GM23338 (cell line): ENCODE measurements around the gene TRIM14. TPM values are rescaled to one million over a fixed set of nuclear protein-coding genes. Genes with fewer than 3 reads are reported as not detected.
A peak's percentile ranks its signal among the peaks of the same experiment; 100 is the strongest.

Source experiments
- ATAC-seq: fragments of 200-7000 bp; cut with Tn5 transposase; 3 replicates; pipeline ENCODE4 v1.9.1; 2020
- DNase-seq: peaks from one replicate; pipeline ENCODE4 v3.0.0-alpha.2; 2015; ENCODE audit warnings: low spot score
- H2AFZ ChIP-seq: fragments of 200-600 bp; sonication (generic); 2 replicates; pipeline ENCODE4 v1.8.0; 2016; ENCODE audit warnings: antibody characterized with exemption, mild to moderate bottlenecking, moderate library complexity
- H3F3A ChIP-seq: fragments of 200-600 bp; sonication (generic); replicated peaks from 2 replicates; pipeline ENCODE4 v1.8.0; 2017; ENCODE audit warnings: antibody characterized with exemption, mixed run types, low read depth
- H3K27ac ChIP-seq: fragments of 200-600 bp; sonication (generic); 2 replicates; pipeline ENCODE4 v1.6.1; 2016; ENCODE audit warnings: low read depth
- H3K27me3 ChIP-seq: fragments of 200-600 bp; sonication (generic); 2 replicates; pipeline ENCODE4 v1.8.0; 2016; ENCODE audit warnings: mild to moderate bottlenecking, mixed run types, moderate library complexity; ENCODE audit not compliant: insufficient read depth
- H3K36me3 ChIP-seq: fragments of 200-600 bp; sonication (generic); 2 replicates; pipeline ENCODE4 v1.8.0; 2016; ENCODE audit warnings: mild to moderate bottlenecking; ENCODE audit not compliant: insufficient read depth
- H3K4me1 ChIP-seq: fragments of 200-600 bp; sonication (generic); 2 replicates; pipeline ENCODE4 v1.8.0; 2016; ENCODE audit warnings: mild to moderate bottlenecking, moderate library complexity; ENCODE audit not compliant: insufficient read depth
- H3K4me2 ChIP-seq: fragments of 200-600 bp; sonication (generic); 2 replicates; pipeline ENCODE4 v1.7.1; 2017; ENCODE audit warnings: mixed run types
- H3K4me3 ChIP-seq: fragments of 200-600 bp; sonication (generic); 2 replicates; pipeline ENCODE4 v1.6.1; 2016; ENCODE audit warnings: mixed run types
- H3K79me2 ChIP-seq: fragments of 200-600 bp; sonication (generic); replicated peaks from 2 replicates; pipeline ENCODE4 v1.8.0; 2017; ENCODE audit warnings: mild to moderate bottlenecking; ENCODE audit not compliant: insufficient read depth
- H3K9me2 ChIP-seq: fragments of 200-600 bp; sonication (generic); 2 replicates; pipeline ENCODE4 v1.8.0; 2017; ENCODE audit not compliant: insufficient read depth
- H4K20me1 ChIP-seq: fragments of 200-600 bp; sonication (generic); replicated peaks from 2 replicates; pipeline ENCODE4 v1.8.0; 2017; ENCODE audit warnings: mild to moderate bottlenecking; ENCODE audit not compliant: insufficient read depth
- H3K27ac Mint-ChIP-seq: 2 replicates; pipeline ENCODE4 v1.8.0; 2020; ENCODE audit warnings: inconsistent platforms, mild to moderate bottlenecking, moderate library complexity, mixed read lengths
- H3K27me3 Mint-ChIP-seq: 3 replicates; pipeline ENCODE4 v1.8.0; 2022; ENCODE audit warnings: low read depth, mild to moderate bottlenecking, moderate library complexity, mixed read lengths, inconsistent platforms; ENCODE audit not compliant: insufficient read depth, poor library complexity
- H3K36me3 Mint-ChIP-seq: 3 replicates; pipeline ENCODE4 v1.8.0; 2021; ENCODE audit warnings: low read depth, mild to moderate bottlenecking, inconsistent platforms, moderate library complexity, mixed read lengths
- H3K4me1 Mint-ChIP-seq: 3 replicates; pipeline ENCODE4 v1.8.0; 2020; ENCODE audit warnings: mild to moderate bottlenecking, inconsistent platforms, mixed read lengths
- H3K4me3 Mint-ChIP-seq: 3 replicates; pipeline ENCODE4 v1.8.0; 2021; ENCODE audit warnings: moderate library complexity, mild to moderate bottlenecking, inconsistent platforms, mixed read lengths
- H3K9me3 Mint-ChIP-seq: 3 replicates; pipeline ENCODE4 v1.8.0; 2020; ENCODE audit warnings: moderate library complexity, mild to moderate bottlenecking, inconsistent platforms, mixed read lengths
- CREB1 ChIP-seq: fragments of 250-450 bp; sonication (Bioruptor Pico); IDR thresholded peaks from 2 replicates; pipeline ENCODE4 v1.5.0; 2020; ENCODE audit warnings: low read depth, mild to moderate bottlenecking, moderate library complexity
- EZH2 ChIP-seq: fragments of 200-600 bp; sonication (generic); IDR thresholded peaks from one replicate; pipeline ENCODE4 v1.8.0; 2017; ENCODE audit warnings: antibody characterized with exemption, mild to moderate bottlenecking, low read depth; ENCODE audit not compliant: unreplicated experiment
- EZH2phosphoT487 ChIP-seq: fragments of 200-600 bp; sonication (generic); IDR thresholded peaks from one replicate; pipeline ENCODE4 v1.8.1; 2018; ENCODE audit warnings: antibody characterized with exemption; ENCODE audit not compliant: unreplicated experiment
- NANOG ChIP-seq: IDR thresholded peaks from 2 replicates; pipeline ENCODE4 v1.6.1; 2016; ENCODE audit warnings: antibody characterized with exemption, borderline replicate concordance
- ZNF114 ChIP-seq: fragments of 250-450 bp; sonication (Bioruptor Pico); IDR thresholded peaks from 2 replicates; pipeline ENCODE4 v1.5.0; 2020; ENCODE audit warnings: mild to moderate bottlenecking, moderate library complexity
- ZNF331 ChIP-seq: fragments of 250-450 bp; sonication (Bioruptor Pico); IDR thresholded peaks from 2 replicates; pipeline ENCODE4 v1.5.0; 2020; ENCODE audit warnings: low read depth, mild to moderate bottlenecking, moderate library complexity
- polyA plus RNA-seq: library from polyadenylated mRNA; unstranded; fragments of >200 nt; fragmentation: Nextera tagmentation; extraction: Ambion mirVana; gene quantifications from 2 replicates; pipeline ENCODE4 v1.2.1, GENCODE V29; 2016
- total RNA-seq: library from RNA; depleted of rRNA; stranded (reverse); fragments of >200 nt; shearing (Covaris generic); gene quantifications from 2 replicates; pipeline ENCODE4 v1.2.3, GENCODE V29; 2014
- TF ChIP-seq, protein P1 (sequence below): IDR thresholded peaks from one replicate; pipeline ENCODE4 v1.6.1; 2018; ENCODE audit warnings: antibody characterized with exemption; ENCODE audit not compliant: unreplicated experiment
- TF ChIP-seq, protein P2 (sequence below): fragments of 250-450 bp; sonication (Bioruptor Pico); IDR thresholded peaks from 2 replicates; pipeline ENCODE4 v1.5.0; 2020; ENCODE audit warnings: mild to moderate bottlenecking, moderate library complexity

Gene TRIM14
- total and polyA plus RNA-seq, 2 experiments from 2014 or later, result 17.2 to 25.3 TPM

DNA sequence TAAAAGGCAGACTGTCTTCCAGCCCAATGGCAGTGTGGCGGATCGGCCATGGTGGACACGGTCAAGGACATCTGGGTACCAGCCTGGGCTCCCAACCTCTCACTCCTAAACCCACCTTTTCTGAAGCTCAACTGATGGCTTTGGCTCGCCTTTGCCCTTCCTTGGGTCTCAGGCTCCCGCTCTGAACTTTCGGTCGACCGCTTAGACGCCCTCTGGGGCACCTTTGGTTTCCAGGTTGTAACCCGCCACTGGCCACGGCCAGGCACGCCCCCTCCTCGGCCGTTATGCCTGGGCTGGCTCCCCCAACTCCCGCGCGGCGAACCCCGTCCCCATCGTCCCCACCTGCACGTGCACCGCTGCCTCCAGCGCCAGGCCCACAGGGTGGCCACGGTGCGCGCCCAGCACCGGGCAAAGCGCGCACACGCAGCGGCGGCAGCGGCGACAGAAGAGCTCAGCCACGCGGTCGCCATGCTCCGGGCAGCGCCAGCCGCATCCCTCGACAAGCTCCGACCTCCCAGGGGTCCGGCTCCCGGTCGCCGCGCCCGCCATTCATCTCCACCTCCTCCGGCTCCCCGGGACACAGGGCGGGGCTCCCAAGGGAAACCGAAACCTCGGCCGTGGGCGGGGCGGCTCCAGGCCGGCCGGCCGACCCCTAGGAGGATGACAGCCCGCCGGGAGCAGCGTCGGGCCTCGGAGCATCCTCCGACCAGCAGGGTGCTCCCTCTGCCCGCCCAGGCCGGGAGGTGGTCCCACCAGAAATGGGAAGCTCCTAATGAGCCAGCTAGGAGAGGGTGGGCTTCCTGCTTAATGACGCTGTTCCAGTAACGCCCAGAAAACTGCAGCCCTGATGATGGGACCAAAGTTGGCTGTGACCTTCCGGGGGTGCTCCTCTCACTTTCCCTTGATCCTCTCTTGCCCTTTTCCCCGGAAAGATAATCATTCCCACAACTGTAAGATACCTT, at the start of gene TRIM14 (continued):
- no peak for TF ChIP-seq EZH2

DNA sequence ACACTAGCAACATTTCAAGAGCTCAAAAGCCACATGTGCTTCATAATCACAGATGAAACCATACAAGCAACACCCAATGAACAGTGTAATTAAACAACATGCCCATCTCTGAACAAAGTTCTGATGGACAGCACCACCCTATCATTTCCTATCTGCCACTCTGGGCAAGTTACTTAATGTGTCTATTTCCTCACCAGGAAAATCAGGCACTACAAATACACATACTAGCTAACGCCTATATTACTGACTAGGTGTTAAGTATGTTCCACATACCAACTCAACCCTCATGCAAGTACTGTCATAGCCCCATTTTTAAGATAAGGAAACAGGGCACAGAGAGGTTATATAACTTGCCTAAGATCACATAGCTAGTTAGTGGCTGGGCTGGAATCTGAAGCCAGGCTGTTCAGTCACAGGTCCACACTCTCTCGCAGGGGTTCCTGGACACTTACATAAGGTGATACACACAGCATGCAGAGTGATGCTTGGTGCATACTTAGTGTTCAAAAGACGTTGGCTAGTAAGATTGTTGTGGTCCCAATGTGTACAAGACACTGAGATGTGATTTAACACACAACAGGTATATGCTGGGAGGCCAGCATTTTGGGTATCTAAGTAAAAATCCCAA, 49.2 kb upstream of the TRIM14 start:
- H3K27me3 Mint-ChIP-seq, result peaks cover 16% of the 10 kb centered on the region
- Histone ChIP-seq H3K4me1 (peaks cover 33% of the 10 kb centered on the region), H3K9me2 (no peaks in the 10 kb centered on the region), H3K4me3 (peak overlapping the region; percentile 30; the same call in 1 of the 2 replicates), H3K36me3 (no peaks in the 10 kb centered on the region), H2AFZ (no peak overlapping the region), H3K79me2 (peaks cover 24% of the 10 kb centered on the region), H3K27ac (no peak overlapping the region), H3F3A (peaks cover 2% of the 10 kb centered on the region; the same call in 1 of the 2 replicates), H4K20me1 (peaks cover 17% of the 10 kb centered on the region; the same call in 1 of the 2 replicates), H3K27me3 (no peaks in the 10 kb centered on the region), H3K4me2 (peak overlapping the region; percentile 73)
- H3K4me3 Mint-ChIP-seq, result no peak overlapping the region
- DNase-seq, result no peak
- no peak overlapping the region for H3K27ac Mint-ChIP-seq
- ATAC-seq, result no peak
- no peaks in the 10 kb centered on the region for H3K9me3 Mint-ChIP-seq
- H3K36me3 Mint-ChIP-seq, result no peaks in the 10 kb centered on the region
- TF ChIP-seq ZNF114 (CRISPR knock-in tag) (no peak), CREB1 (no peak), EZH2phosphoT487 (no peak), ZNF331 (CRISPR knock-in tag) (no peak), NANOG (no peak)
- TF ChIP-seq, protein P1, sequence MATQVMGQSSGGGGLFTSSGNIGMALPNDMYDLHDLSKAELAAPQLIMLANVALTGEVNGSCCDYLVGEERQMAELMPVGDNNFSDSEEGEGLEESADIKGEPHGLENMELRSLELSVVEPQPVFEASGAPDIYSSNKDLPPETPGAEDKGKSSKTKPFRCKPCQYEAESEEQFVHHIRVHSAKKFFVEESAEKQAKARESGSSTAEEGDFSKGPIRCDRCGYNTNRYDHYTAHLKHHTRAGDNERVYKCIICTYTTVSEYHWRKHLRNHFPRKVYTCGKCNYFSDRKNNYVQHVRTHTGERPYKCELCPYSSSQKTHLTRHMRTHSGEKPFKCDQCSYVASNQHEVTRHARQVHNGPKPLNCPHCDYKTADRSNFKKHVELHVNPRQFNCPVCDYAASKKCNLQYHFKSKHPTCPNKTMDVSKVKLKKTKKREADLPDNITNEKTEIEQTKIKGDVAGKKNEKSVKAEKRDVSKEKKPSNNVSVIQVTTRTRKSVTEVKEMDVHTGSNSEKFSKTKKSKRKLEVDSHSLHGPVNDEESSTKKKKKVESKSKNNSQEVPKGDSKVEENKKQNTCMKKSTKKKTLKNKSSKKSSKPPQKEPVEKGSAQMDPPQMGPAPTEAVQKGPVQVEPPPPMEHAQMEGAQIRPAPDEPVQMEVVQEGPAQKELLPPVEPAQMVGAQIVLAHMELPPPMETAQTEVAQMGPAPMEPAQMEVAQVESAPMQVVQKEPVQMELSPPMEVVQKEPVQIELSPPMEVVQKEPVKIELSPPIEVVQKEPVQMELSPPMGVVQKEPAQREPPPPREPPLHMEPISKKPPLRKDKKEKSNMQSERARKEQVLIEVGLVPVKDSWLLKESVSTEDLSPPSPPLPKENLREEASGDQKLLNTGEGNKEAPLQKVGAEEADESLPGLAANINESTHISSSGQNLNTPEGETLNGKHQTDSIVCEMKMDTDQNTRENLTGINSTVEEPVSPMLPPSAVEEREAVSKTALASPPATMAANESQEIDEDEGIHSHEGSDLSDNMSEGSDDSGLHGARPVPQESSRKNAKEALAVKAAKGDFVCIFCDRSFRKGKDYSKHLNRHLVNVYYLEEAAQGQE, result no peak
- H3K4me1 Mint-ChIP-seq, result peaks cover 65% of the 10 kb centered on the region

DNA sequence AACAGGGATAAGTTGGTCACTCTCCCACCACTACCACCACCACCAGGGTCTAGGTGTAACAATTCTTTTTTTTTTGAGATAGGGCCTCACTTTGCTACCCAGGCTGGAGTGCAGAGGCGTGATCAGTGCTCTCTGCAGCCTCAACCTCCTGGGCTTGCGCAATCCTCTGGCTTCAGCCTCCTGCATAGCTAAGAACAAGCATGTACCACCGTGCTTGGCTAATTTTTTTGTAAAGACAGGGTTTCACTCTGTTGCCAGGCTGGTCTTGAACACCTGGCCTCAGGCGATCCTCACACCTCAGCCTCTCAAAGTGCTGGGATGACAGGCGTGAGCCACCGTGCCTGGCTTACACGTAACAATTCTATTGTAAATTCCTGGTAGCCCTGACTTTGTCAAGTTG, 45.9 kb upstream of the TRIM14 start:
- peaks cover 10% of the 10 kb centered on the region for H3K27me3 Mint-ChIP-seq
- H3K27ac ChIP-seq, result no peak overlapping the region
- no peaks in the 10 kb centered on the region; the same call in 2 of the 3 replicates for H3K36me3 Mint-ChIP-seq
- peaks cover 37% of the 10 kb centered on the region for H3K4me1 Mint-ChIP-seq
- H3K4me1 ChIP-seq, result peaks cover 16% of the 10 kb centered on the region
- H4K20me1 ChIP-seq, result peaks cover 16% of the 10 kb centered on the region; the same call in 1 of the 2 replicates
- DNase-seq, result no peak
- no peak for ATAC-seq
- H3K27me3 ChIP-seq, result no peaks in the 10 kb centered on the region
- H3K9me2 ChIP-seq, result no peaks in the 10 kb centered on the region
- H3K36me3 ChIP-seq, result no peaks in the 10 kb centered on the region
- H3K27ac Mint-ChIP-seq, result no peak overlapping the region
- H3K79me2 ChIP-seq, result peaks cover 18% of the 10 kb centered on the region
- no peaks in the 10 kb centered on the region for H3F3A ChIP-seq
- H3K9me3 Mint-ChIP-seq, result no peaks in the 10 kb centered on the region
- no peak overlapping the region for H3K4me3 ChIP-seq
- no peak overlapping the region for H3K4me3 Mint-ChIP-seq
- H3K4me2 ChIP-seq, result no peak overlapping the region
- no peak overlapping the region for H2AFZ ChIP-seq
- TF ChIP-seq EZH2phosphoT487 (no peak), NANOG (no peak)
- TF ChIP-seq, protein P2, sequence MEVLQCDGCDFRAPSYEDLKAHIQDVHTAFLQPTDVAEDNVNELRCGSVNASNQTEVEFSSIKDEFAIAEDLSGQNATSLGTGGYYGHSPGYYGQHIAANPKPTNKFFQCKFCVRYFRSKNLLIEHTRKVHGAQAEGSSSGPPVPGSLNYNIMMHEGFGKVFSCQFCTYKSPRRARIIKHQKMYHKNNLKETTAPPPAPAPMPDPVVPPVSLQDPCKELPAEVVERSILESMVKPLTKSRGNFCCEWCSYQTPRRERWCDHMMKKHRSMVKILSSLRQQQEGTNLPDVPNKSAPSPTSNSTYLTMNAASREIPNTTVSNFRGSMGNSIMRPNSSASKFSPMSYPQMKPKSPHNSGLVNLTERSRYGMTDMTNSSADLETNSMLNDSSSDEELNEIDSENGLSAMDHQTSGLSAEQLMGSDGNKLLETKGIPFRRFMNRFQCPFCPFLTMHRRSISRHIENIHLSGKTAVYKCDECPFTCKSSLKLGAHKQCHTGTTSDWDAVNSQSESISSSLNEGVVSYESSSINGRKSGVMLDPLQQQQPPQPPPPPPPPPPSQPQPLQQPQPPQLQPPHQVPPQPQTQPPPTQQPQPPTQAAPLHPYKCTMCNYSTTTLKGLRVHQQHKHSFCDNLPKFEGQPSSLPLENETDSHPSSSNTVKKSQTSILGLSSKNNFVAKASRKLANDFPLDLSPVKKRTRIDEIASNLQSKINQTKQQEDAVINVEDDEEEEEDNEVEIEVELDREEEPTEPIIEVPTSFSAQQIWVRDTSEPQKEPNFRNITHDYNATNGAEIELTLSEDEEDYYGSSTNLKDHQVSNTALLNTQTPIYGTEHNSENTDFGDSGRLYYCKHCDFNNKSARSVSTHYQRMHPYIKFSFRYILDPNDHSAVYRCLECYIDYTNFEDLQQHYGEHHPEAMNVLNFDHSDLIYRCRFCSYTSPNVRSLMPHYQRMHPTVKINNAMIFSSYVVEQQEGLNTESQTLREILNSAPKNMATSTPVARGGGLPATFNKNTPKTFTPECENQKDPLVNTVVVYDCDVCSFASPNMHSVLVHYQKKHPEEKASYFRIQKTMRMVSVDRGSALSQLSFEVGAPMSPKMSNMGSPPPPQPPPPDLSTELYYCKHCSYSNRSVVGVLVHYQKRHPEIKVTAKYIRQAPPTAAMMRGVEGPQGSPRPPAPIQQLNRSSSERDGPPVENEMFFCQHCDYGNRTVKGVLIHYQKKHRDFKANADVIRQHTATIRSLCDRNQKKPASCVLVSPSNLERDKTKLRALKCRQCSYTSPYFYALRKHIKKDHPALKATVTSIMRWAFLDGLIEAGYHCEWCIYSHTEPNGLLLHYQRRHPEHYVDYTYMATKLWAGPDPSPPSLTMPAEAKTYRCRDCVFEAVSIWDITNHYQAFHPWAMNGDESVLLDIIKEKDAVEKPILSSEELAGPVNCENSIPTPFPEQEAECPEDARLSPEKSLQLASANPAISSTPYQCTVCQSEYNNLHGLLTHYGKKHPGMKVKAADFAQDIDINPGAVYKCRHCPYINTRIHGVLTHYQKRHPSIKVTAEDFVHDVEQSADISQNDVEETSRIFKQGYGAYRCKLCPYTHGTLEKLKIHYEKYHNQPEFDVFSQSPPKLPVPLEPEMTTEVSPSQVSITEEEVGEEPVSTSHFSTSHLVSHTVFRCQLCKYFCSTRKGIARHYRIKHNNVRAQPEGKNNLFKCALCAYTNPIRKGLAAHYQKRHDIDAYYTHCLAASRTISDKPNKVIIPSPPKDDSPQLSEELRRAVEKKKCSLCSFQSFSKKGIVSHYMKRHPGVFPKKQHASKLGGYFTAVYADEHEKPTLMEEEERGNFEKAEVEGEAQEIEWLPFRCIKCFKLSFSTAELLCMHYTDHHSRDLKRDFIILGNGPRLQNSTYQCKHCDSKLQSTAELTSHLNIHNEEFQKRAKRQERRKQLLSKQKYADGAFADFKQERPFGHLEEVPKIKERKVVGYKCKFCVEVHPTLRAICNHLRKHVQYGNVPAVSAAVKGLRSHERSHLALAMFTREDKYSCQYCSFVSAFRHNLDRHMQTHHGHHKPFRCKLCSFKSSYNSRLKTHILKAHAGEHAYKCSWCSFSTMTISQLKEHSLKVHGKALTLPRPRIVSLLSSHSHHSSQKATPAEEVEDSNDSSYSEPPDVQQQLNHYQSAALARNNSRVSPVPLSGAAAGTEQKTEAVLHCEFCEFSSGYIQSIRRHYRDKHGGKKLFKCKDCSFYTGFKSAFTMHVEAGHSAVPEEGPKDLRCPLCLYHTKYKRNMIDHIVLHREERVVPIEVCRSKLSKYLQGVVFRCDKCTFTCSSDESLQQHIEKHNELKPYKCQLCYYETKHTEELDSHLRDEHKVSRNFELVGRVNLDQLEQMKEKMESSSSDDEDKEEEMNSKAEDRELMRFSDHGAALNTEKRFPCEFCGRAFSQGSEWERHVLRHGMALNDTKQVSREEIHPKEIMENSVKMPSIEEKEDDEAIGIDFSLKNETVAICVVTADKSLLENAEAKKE (CRISPR knock-in tag), result no peak
